Stimulated activated CD4-positive, alpha-beta T cell treated with anti-CD3 and anti-CD28 coated beads, TNF-alpha, amount 100 ng/mL, for 48 hours (primary cell): ENCODE results near the gene TSPAN12.

Source experiments
- DNase-seq, 3 donors: peaks; one replicate each; pipeline ENCODE4 v3.0.0-alpha.2; 2020; ENCODE audit warnings: low read depth in 3 of 3

TSPAN12 gene

GRCh38 chr7:120742372-120742771 lies 115.6 kb downstream of the TSPAN12 start:
- DNase-seq, result no peak

- DNase-seq, result no peak
Observed at GRCh38 chr7:120741371-120742042, 116.4 kb downstream of the TSPAN12 start.

GRCh38 chr7:120740348-120740747 lies 117.6 kb downstream of the TSPAN12 start:
- no peak for DNase-seq

GRCh38 chr7:120738816-120739215 lies 119.1 kb downstream of the TSPAN12 start:
- DNase-seq, result no peak
